Activated T-cell treated with anti-CD3 and anti-CD28 coated beads, Interleukin-2, amount 50 U/mL, for 72 hours (primary cell): ENCODE data around the gene RASSF5. TPM values are rescaled to one million over a fixed set of nuclear protein-coding genes. Genes with fewer than 3 reads are reported as not detected.
A peak's percentile ranks its signal among the peaks of the same experiment; 100 is the strongest.

ENCODE experiments used
- ATAC-seq, 2 donors: fragments of 150-1000 bp; cut with Tn5 transposase; replicated peaks in 1 of 2; 2 replicates each; pipeline ENCODE4 v1.10.0; 2021; ENCODE audit warnings: moderate library complexity in 2 of 2, mild to moderate bottlenecking in 1 of 2
- DNase-seq, 2 donors: peaks; one replicate each; pipeline ENCODE4 v3.0.0; 2021 to 2022; ENCODE audit warnings: mixed read lengths in 1 of 2
- H3K27ac Mint-ChIP-seq: one replicate; pipeline ENCODE4 v1.8.0; 2022; ENCODE audit warnings: mild to moderate bottlenecking, moderate library complexity, mixed read lengths
- H3K27me3 Mint-ChIP-seq: one replicate; pipeline ENCODE4 v1.8.0; 2022; ENCODE audit warnings: low read depth, mixed read lengths
- H3K36me3 Mint-ChIP-seq, 2 donors: one replicate each; pipeline ENCODE4 v1.8.0; 2022; ENCODE audit warnings: mixed read lengths in 2 of 2, mild to moderate bottlenecking in 1 of 2; ENCODE audit not compliant: insufficient read depth in 2 of 2
- H3K4me1 Mint-ChIP-seq: one replicate; pipeline ENCODE4 v1.8.0; 2022; ENCODE audit warnings: low read depth, mixed read lengths
- H3K4me3 Mint-ChIP-seq, 2 donors: one replicate each; pipeline ENCODE4 v1.8.0; 2022; ENCODE audit warnings: mild to moderate bottlenecking in 2 of 2, mixed read lengths in 2 of 2, moderate library complexity in 2 of 2
- H3K9me3 Mint-ChIP-seq, 2 donors: one replicate each; pipeline ENCODE4 v1.8.0; 2022; ENCODE audit warnings: mixed read lengths in 2 of 2
- total RNA-seq, 2 donors: library from RNA; stranded (reverse); gene quantifications; one replicate each; pipeline ENCODE4 v1.2.3, GENCODE V29; 2022

Gene RASSF5, protein sequence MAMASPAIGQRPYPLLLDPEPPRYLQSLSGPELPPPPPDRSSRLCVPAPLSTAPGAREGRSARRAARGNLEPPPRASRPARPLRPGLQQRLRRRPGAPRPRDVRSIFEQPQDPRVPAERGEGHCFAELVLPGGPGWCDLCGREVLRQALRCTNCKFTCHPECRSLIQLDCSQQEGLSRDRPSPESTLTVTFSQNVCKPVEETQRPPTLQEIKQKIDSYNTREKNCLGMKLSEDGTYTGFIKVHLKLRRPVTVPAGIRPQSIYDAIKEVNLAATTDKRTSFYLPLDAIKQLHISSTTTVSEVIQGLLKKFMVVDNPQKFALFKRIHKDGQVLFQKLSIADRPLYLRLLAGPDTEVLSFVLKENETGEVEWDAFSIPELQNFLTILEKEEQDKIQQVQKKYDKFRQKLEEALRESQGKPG
- 100 to 1,000 TPM; 227 to 240 TPM for total RNA-seq

DNA sequence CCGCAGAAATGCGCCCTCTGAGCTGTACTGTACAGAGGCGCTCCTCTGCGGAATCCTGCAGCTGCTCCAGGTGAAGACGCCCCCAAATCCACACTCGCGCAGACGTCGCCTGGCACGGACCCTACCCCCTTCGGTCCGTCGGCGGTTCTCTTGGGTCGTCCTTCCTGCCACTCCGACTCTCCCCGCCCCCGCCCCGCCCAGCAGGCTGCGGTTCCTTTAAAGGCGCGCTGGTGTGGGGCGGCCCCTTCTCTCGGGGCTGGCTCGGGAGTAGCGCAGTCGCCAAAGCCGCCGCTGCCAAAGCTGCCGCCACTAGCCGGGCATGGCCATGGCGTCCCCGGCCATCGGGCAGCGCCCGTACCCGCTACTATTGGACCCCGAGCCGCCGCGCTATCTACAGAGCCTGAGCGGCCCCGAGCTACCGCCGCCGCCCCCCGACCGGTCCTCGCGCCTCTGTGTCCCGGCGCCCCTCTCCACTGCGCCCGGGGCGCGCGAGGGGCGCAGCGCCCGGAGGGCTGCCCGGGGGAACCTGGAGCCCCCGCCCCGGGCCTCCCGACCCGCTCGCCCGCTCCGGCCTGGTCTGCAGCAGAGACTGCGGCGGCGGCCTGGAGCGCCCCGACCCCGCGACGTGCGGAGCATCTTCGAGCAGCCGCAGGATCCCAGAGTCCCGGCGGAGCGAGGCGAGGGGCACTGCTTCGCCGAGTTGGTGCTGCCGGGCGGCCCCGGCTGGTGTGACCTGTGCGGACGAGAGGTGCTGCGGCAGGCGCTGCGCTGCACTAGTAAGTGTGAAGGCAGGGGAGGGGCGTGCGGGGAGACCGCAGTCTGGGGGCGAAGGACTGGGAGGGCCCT, at the start of gene RASSF5:
TSS of gene RASSF5 (plus strand) at position 248 of the 846 bp plus-strand sequence. CDS start at position 320, 72 bp downstream.
- ATAC-seq (peak; percentile 82 to 84), DNase-seq (peak; percentile 89 to 90)
- Mint-ChIP-seq H3K36me3 (no peaks in the 10 kb centered on the region), H3K4me1 (peaks cover 50% of the 10 kb centered on the region), H3K27me3 (peaks cover 33% of the 10 kb centered on the region), H3K27ac (no peak within 1 kb of the TSS), H3K4me3 (peak within 1 kb of the TSS; percentile 82 to 83), H3K9me3 (no peaks in the 10 kb centered on the region)

DNA sequence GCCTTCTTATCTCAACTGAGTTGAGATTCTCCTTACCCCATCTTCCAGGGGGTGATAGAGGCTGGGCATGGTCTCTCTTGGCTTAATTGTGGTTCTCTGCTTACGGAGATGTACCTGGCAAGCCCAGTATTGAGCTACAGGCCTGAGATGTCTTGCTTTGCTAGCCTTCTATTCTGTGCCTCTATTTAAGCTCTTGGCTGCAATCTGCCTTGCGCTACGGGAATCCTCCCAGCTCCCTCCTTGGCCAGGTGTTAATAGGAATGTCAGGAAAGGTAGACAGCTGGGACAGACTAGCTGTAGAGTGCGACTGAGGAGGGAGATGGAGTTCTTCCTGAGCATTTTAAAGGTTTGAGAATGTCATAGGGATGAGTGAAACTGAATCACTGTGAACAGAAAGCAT, 47.6 kb upstream of the RASSF5 start:
- DNase-seq = no peak
- Mint-ChIP-seq H3K27me3 (no peaks in the 10 kb centered on the region), H3K36me3 (peaks cover 0 to 2% of the 10 kb centered on the region in 2 donors), H3K4me1 (peaks cover 42% of the 10 kb centered on the region), H3K4me3 (no peak overlapping the region), H3K27ac (no peak overlapping the region), H3K9me3 (no peaks in the 10 kb centered on the region)
- ATAC-seq = no peak

DNA sequence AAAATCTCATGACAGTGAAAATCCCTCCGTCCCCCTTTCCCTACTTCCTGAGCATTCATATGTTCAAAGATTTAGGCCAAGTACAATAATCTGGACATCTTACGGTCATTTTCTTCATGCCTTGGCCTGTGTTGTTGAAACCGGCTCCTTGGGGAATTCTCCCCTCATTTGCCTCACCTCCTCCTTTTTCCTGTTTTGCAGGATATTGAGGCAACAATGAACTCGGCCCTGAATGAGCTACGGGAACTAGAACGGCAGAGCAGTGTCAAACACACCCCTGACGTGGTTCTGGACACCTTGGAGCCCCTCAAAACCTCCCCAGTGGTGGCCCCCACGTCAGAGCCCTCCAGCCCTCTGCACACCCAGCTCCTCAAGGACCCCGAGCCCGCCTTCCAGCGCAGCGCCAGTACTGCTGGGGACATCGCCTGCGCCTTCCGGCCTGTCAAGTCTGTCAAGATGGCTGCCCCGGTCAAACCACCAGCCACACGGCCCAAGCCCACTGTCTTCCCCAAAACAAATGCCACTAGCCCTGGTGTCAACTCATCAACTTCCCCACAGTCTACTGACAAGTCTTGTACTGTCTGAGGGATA, 46.4 kb upstream of the RASSF5 start:
- Mint-ChIP-seq H3K27me3 (no peaks in the 10 kb centered on the region), H3K4me3 (no peak overlapping the region), H3K36me3 (no peaks in the 10 kb centered on the region), H3K4me1 (peaks cover 54% of the 10 kb centered on the region), H3K9me3 (no peaks in the 10 kb centered on the region), H3K27ac (no peak overlapping the region)
- no peak for DNase-seq
- no peak for ATAC-seq

DNA sequence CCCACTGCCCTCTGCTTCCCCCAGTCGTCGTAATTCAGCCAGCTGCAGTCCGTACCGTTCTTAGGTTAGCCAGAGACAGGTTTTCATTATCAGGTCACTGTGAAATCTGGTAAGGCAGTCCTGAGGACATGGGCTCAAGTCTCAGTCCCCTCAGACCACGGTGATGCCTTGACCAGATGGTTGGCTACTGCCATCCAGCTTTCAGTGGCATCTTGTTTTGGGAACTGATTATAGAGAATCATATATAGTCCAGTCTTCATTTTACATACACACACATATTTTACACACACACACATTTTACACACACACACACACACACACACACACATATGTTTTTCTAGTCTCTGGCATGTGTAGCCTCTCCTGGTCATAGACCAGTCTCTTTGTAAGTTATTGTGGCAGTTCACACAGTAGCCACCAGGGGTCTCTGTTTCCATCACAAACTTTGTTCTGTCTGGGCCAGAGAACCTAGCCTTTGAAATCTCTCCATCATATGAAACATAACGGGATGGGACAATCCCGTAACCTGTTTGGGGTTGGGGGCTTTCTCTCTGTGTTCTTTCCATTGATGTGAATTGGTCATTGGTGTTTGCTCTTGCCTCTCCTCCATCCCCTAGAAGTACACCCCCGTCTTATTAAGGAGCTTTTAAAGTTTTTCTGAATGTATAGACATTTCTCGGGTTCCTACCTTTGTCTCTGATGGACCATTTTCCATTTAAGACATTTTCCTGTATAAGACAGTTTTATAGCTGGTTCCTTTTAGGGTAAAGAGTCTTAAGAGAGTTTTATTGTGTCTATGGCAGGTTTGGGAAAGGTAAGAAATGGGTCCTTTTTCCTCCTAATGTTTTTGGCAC, 45.5 kb upstream of the RASSF5 start:
- peak; percentile 72 to 78 for DNase-seq
- Mint-ChIP-seq H3K4me3 (no peak overlapping the region), H3K27ac (no peak overlapping the region), H3K4me1 (peaks cover 60% of the 10 kb centered on the region), H3K27me3 (no peaks in the 10 kb centered on the region), H3K36me3 (no peaks in the 10 kb centered on the region), H3K9me3 (no peaks in the 10 kb centered on the region)
- ATAC-seq = peak; percentile 61 to 64

DNA sequence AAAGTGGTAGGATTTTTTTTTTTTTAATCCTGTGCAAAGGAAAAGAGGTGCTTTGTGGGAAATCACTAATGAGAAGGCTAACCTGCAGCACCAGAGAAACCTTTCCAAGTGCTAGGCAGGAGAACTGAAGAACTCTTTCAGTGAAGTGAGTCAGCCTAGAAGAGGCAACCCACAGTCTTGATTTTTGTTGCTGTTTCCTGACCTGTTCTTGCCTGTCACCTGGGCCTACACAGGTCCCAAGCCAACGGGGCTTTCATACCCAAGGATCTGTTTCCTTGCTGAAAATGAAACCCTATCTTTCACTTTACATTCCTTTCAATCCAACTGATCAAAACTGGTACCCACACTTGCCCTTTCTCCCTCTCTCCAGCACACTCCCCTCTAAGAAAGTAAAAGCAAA, 44.2 kb upstream of the RASSF5 start:
- Mint-ChIP-seq H3K36me3 (no peaks in the 10 kb centered on the region), H3K27me3 (no peaks in the 10 kb centered on the region), H3K4me3 (peak overlapping the region in 1 of 2 donors; percentile 18), H3K4me1 (peaks cover 65% of the 10 kb centered on the region), H3K27ac (peak overlapping the region; percentile 11), H3K9me3 (no peaks in the 10 kb centered on the region)
- ATAC-seq (peak; percentile 64 to 65), DNase-seq (peak; percentile 32 to 37)

DNA sequence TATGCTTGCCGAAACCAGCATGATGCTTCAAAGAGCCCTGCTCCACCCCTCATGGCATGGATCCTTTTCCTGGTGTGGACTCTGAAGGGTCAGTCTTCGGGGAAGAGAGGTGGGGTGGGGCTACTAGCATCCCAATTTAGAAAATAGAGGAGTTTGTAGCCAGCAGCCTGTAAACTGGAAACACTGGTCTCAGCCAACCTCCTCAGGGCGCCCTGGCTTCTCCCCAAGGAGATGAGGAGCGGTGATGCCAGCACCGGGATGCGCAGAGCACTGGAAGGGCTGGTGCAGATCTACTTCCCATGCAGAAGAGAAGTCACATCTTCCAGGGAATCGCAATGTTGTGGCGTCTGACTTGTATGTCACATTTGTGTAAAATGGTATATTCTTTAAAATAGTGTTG, 43.4 kb upstream of the RASSF5 start:
- no peak for DNase-seq
- Mint-ChIP-seq H3K4me3 (no peak overlapping the region), H3K9me3 (no peaks in the 10 kb centered on the region), H3K36me3 (no peaks in the 10 kb centered on the region), H3K27ac (no peak overlapping the region), H3K27me3 (no peaks in the 10 kb centered on the region), H3K4me1 (peaks cover 73% of the 10 kb centered on the region)
- ATAC-seq = no peak

DNA sequence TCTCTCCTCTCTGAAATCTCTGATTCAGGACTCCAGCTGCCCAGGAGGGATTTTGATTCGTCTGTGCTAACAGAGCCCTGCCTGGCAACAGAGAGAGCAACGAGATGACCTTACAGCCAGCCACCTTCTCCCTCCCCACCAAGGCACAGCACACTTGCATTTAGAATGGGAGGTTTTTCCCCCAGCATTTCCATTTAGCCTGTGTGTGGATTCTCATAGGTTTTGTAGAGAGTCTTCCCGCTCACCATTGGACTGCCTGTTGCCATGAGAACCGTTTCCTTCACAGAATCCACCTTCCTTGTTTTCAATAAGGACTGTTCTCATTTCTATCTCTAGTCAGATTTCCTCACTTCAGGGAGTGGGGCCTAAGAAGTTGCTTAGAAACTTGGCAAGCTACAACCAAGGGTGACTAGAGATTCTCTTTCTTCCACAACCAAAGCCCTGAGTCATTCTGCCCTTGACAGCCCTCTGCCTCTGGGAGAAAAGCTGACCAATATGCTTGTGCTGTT, 42.8 kb upstream of the RASSF5 start:
- no peaks in the 10 kb centered on the region for H3K9me3 Mint-ChIP-seq
- DNase-seq (peak in 1 of 2 donors; percentile 25), ATAC-seq (peak; percentile 36)
- peak overlapping the region; percentile 52 for H3K27ac Mint-ChIP-seq
- H3K36me3 Mint-ChIP-seq = no peaks in the 10 kb centered on the region
- H3K4me1 Mint-ChIP-seq = peaks cover 79% of the 10 kb centered on the region
- no peaks in the 10 kb centered on the region for H3K27me3 Mint-ChIP-seq
- peak overlapping the region in 1 of 2 donors; percentile 16 for H3K4me3 Mint-ChIP-seq

DNA sequence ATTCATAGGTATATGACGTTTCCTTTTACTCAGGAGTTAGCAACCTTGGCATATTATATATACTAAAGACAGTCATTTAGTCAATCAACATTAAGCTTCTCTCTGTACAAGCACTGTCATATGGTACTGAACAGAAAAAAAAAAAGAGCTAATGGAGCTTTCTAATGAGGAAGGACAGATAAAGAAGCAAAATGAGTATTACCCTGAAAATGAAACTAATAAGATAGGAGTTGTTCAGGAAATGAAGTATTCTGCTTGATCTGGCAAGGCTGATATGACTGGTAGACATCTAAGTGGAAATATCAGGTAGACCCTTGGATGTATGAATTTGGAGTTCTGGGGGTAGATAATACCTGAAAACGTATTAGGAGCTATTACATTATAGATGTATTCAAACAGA, 41.4 kb upstream of the RASSF5 start:
- DNase-seq (no peak), ATAC-seq (no peak)
- H3K9me3 Mint-ChIP-seq = no peaks in the 10 kb centered on the region
- no peaks in the 10 kb centered on the region for H3K27me3 Mint-ChIP-seq
- peak overlapping the region; percentile 87 for H3K27ac Mint-ChIP-seq
- peak overlapping the region; percentile 47 to 82 for H3K4me3 Mint-ChIP-seq
- peaks cover 0 to 2% of the 10 kb centered on the region in 2 donors for H3K36me3 Mint-ChIP-seq
- H3K4me1 Mint-ChIP-seq = peaks cover 88% of the 10 kb centered on the region

DNA sequence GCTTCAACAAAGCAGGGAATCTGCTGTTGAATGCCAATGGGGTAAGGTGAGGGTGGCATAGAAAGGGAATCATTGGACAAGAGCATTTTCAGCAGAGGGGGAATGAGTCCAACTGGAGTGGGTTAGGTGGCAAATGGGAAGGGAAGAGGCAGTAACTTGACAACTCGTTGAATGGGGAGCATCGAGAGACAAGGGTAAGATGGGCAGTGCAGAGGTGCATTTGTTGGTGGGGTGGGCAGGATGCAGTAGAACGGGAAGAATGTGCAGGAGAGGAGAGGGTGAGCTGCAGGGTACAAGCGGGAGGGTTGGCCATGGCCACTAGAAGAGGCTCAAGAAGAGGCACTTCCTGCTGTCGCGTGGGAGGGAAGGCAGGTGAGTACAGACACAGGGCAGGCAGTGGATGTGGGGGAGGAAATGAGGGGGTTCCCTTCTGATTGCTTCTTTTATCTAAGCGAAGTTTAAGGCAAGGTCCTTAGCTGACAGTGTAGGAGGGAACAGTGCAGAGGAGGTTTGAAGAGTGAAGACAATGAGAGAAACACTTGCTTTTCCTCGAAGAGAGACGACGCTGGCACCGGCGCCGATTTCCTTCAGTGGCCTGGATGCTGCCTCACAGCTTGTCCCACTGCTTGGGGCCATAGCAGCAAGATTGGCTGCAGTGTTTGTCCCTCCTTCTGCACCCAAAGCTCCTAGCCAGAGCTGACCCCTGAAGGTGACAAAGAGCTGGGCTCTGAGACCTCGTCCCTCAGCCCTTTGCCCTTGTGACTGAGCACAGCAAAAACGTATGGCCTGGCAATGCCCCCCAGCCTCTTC, 40.3 kb upstream of the RASSF5 start:
- ATAC-seq (no peak), DNase-seq (peak in 1 of 2 donors; percentile 40)
- peaks cover 0 to 2% of the 10 kb centered on the region in 2 donors for H3K36me3 Mint-ChIP-seq
- peak overlapping the region; percentile 31 for H3K27ac Mint-ChIP-seq
- H3K9me3 Mint-ChIP-seq = no peaks in the 10 kb centered on the region
- no peaks in the 10 kb centered on the region for H3K27me3 Mint-ChIP-seq
- H3K4me1 Mint-ChIP-seq = peaks cover 92% of the 10 kb centered on the region
- peak overlapping the region; percentile 30 to 65 for H3K4me3 Mint-ChIP-seq

DNA sequence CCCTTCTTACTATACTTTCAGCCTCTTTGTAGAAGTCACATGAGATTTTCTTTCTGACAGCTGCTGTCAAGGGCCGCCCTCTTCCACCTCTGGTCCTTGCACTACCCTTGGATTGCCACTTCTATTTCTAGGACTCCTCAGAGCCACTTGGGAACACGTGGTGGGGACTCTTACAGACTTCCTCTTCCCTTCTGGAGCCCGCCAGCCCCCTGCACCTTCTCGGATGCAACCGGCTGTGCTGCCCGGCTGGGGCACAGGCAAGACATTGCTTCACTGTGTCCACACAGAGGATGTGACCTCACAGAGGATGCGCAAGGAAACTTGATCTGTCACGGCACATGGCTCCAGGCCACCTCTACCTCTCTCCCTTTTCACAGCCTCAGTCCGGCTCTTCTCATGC, 39.4 kb upstream of the RASSF5 start:
- H3K4me3 Mint-ChIP-seq = peak overlapping the region; percentile 30 to 65
- DNase-seq = no peak
- peaks cover 2% of the 10 kb centered on the region in 2 donors for H3K36me3 Mint-ChIP-seq
- ATAC-seq = no peak
- no peaks in the 10 kb centered on the region for H3K9me3 Mint-ChIP-seq
- H3K27ac Mint-ChIP-seq = peak overlapping the region; percentile 67
- H3K27me3 Mint-ChIP-seq = no peaks in the 10 kb centered on the region
- peaks cover 93% of the 10 kb centered on the region for H3K4me1 Mint-ChIP-seq

DNA sequence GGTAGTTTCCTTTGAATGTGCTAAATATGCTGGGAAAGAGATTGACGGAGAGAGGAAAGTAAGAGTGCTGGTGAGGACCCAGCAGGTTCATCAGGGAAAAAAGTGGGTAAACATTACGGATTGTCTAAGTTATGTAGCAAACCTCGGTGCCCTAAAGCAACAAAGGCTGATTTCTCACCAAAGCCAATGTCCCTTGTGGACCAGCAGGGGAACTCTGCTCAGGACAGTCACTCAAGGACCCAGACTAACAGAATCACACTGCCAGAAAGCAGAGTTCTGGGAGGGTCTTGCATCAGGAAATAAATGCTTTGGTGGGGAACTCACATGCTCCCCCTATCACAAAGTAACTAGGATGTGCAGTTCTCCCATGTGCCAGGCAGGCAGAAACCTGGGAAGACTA, 38.8 kb upstream of the RASSF5 start:
- peak overlapping the region; percentile 9 for H3K27ac Mint-ChIP-seq
- peak overlapping the region; percentile 8 to 65 for H3K4me3 Mint-ChIP-seq
- ATAC-seq = no peak
- H3K27me3 Mint-ChIP-seq = no peaks in the 10 kb centered on the region
- no peak for DNase-seq
- H3K9me3 Mint-ChIP-seq = no peaks in the 10 kb centered on the region
- peaks cover 2 to 5% of the 10 kb centered on the region in 2 donors for H3K36me3 Mint-ChIP-seq
- peaks cover 93% of the 10 kb centered on the region for H3K4me1 Mint-ChIP-seq
